ENCODE data around the gene CCDC9B. TPM values are rescaled to one million over a fixed set of nuclear protein-coding genes. Genes with fewer than 3 reads are reported as not detected.

CCDC9B gene
- total RNA-seq, 2 donors from 2014 or later, result 30.1 to 57.1 TPM

GRCh38 chr15:40358471-40359353, 18.0 kb upstream of the CCDC9B start:
- Histone ChIP-seq H3K27me3 (replicated peaks; ENCODE audit: insufficient read depth) (no peaks in the 10 kb centered on the region), H3K27ac (no peak overlapping the region), H3K36me3 (no peaks in the 10 kb centered on the region), H3K4me3 (peak overlapping the region; percentile 74), H3K9me3 (no peaks in the 10 kb centered on the region), H3K4me1 (ENCODE audit: control insufficient read depth in 1 of 2, low read depth in 2 of 2) (peaks cover 8 to 9% of the 10 kb centered on the region in 2 donors)
- ATAC-seq (ENCODE audit: insufficient number of reproducible peaks, low FRiP score, low read depth), result no peak
- TF ChIP-seq CTCF (IDR thresholded peaks at IDR 0.05), result no peak
- DNase-seq (ENCODE audit: low spot score), result no peak

GRCh38 chr15:40357723-40358470, 17.2 kb upstream of the CCDC9B start, which contains the start of gene DISP2:
TSS of gene DISP2 (plus strand) at chr15:40358219. CDS start at chr15:40358322, 103 bp downstream.
- Histone ChIP-seq H3K27ac (no peak within 1 kb of the TSS), H3K9me3 (no peaks in the 10 kb centered on the region), H3K4me1 (ENCODE audit: control insufficient read depth in 1 of 2, low read depth in 2 of 2) (peaks cover 8 to 9% of the 10 kb centered on the region in 2 donors), H3K27me3 (replicated peaks; ENCODE audit: insufficient read depth) (no peaks in the 10 kb centered on the region), H3K36me3 (no peaks in the 10 kb centered on the region), H3K4me3 (peak within 1 kb of the TSS; percentile 74)
- ATAC-seq (ENCODE audit: insufficient number of reproducible peaks, low FRiP score, low read depth) (peak; percentile 67), DNase-seq (ENCODE audit: low spot score) (peak; percentile 36)
- TF ChIP-seq CTCF (IDR thresholded peaks at IDR 0.05), result no peak

GRCh38 chr15:40357246-40357645, 16.5 kb upstream of the CCDC9B start:
- H3K4me1 ChIP-seq (ENCODE audit: control insufficient read depth in 1 of 2, low read depth in 2 of 2), result peaks cover 8 to 9% of the 10 kb centered on the region in 2 donors
- no peaks in the 10 kb centered on the region for H3K27me3 ChIP-seq (replicated peaks; ENCODE audit: insufficient read depth)
- peak overlapping the region; percentile 74 for H3K4me3 ChIP-seq
- H3K27ac ChIP-seq, result no peak overlapping the region
- DNase-seq (ENCODE audit: low spot score), result no peak
- H3K9me3 ChIP-seq, result no peaks in the 10 kb centered on the region
- no peaks in the 10 kb centered on the region for H3K36me3 ChIP-seq
- no peak for TF ChIP-seq CTCF (IDR thresholded peaks at IDR 0.05)
- ATAC-seq (ENCODE audit: insufficient number of reproducible peaks, low FRiP score, low read depth), result no peak

GRCh38 chr15:40355976-40356585, 15.3 kb upstream of the CCDC9B start:
- no peak for DNase-seq (ENCODE audit: low spot score)

More at GRCh38 chr15:40355976-40356585, 15.3 kb upstream of the CCDC9B start:
- Histone ChIP-seq H3K4me1 (ENCODE audit: control insufficient read depth in 1 of 2, low read depth in 2 of 2) (peaks cover 8 to 9% of the 10 kb centered on the region in 2 donors), H3K4me3 (no peak overlapping the region), H3K9me3 (no peaks in the 10 kb centered on the region), H3K27me3 (replicated peaks; ENCODE audit: insufficient read depth) (no peaks in the 10 kb centered on the region), H3K27ac (no peak overlapping the region), H3K36me3 (no peaks in the 10 kb centered on the region)
- no peak for TF ChIP-seq CTCF (IDR thresholded peaks at IDR 0.05)
- no peak for ATAC-seq (ENCODE audit: insufficient number of reproducible peaks, low FRiP score, low read depth)

All from thoracic aorta (tissue), 2 donors.